SK-N-SH (cell line): ENCODE data around the gene PATE1. TPM values are rescaled to one million over a fixed set of nuclear protein-coding genes. Genes with fewer than 3 reads are reported as not detected.
A peak's percentile ranks its signal among the peaks of the same experiment; 100 is the strongest.

ENCODE experiments used
- CTCF ChIA-PET: fragments of 300-600, 350-600 bp; formaldehyde crosslinking; extraction: SDS; loops from one replicate; lab custom pipeline; 2021; lab: Yijun Ruan, JAX
- POLR2A ChIA-PET: fragments of 350-600 bp; sonication (Branson Sonifier 250); formaldehyde crosslinking; extraction: SDS; loops from one replicate; lab custom pipeline; 2020; ENCODE audit warnings: antibody characterized with exemption, inconsistent platforms; lab: Yijun Ruan, JAX
- DNase-seq: peaks from one replicate; pipeline ENCODE4 v3.0.0; 2012
- H2AFZ ChIP-seq: fragments of 200-600 bp; sonication (generic); 2 replicates; pipeline ENCODE4 v1.8.1; 2016; ENCODE audit warnings: antibody characterized with exemption, mild to moderate bottlenecking, low read depth
- H3F3A ChIP-seq: fragments of 200-600 bp; sonication (generic); replicated peaks from 2 replicates; pipeline ENCODE3; 2016; ENCODE audit warnings: antibody characterized with exemption, mild to moderate bottlenecking; ENCODE audit not compliant: insufficient read depth
- H3K27ac ChIP-seq, 2 experiments: fragments of 200-500 bp in 1 of 2; fragments of 200-600 bp in 1 of 2; sonication (Bioruptor generic) in 1 of 2; sonication (generic), shearing (Covaris generic) in 1 of 2; 2 replicates each; pipeline versions ENCODE4 v1.5.1 to v1.6.1; 2014 to 2016; ENCODE audit warnings: low read depth in 2 of 2, inconsistent platforms in 1 of 2, low read length in 1 of 2, mild to moderate bottlenecking in 1 of 2, mixed read lengths in 1 of 2
- H3K27me3 ChIP-seq: fragments of 200-600 bp; sonication (generic), shearing (Covaris generic); 2 replicates; pipeline ENCODE4 v1.6.1; 2016; ENCODE audit warnings: mixed run types; ENCODE audit not compliant: insufficient read depth
- H3K36me3 ChIP-seq, 2 experiments: fragments of 200-500 bp in 1 of 2; fragments of 200-600 bp in 1 of 2; sonication (Bioruptor generic) in 1 of 2; sonication (generic) in 1 of 2; replicated peaks in 1 of 2; 2 replicates each; pipeline versions ENCODE3 to v1.5.1; 2014 to 2016; ENCODE audit warnings: low read length in 1 of 2, mild to moderate bottlenecking in 1 of 2; ENCODE audit not compliant: insufficient read depth in 2 of 2, control insufficient read depth in 1 of 2
- H3K4me1 ChIP-seq, 2 experiments: fragments of 200-500 bp in 1 of 2; fragments of 200-600 bp in 1 of 2; sonication (Bioruptor generic) in 1 of 2; sonication (generic), shearing (Covaris generic) in 1 of 2; 2 replicates each; pipeline versions ENCODE4 v1.5.1 to v1.6.1; 2014 to 2016; ENCODE audit warnings: low read depth in 1 of 2, low read length in 1 of 2, mixed run types in 1 of 2; ENCODE audit not compliant: insufficient read depth in 2 of 2, control insufficient read depth in 1 of 2
- H3K4me2 ChIP-seq: fragments of 200-600 bp; sonication (generic), shearing (Covaris generic); 2 replicates; pipeline ENCODE4 v1.6.1; 2017; ENCODE audit warnings: mixed run types
- H3K4me3 ChIP-seq, 2 experiments: fragments of 200-500 bp in 1 of 2; fragments of 200-600 bp in 1 of 2; sonication (Bioruptor generic) in 1 of 2; sonication (generic), shearing (Covaris generic) in 1 of 2; 2 replicates each; pipeline versions ENCODE4 v1.5.1 to v1.8.1; 2014 to 2016; ENCODE audit warnings: low read depth in 2 of 2, inconsistent platforms in 1 of 2, low read length in 1 of 2, mild to moderate bottlenecking in 1 of 2, mixed read lengths in 1 of 2, moderate library complexity in 1 of 2
- H3K79me2 ChIP-seq: fragments of 200-600 bp; sonication (generic); 2 replicates; pipeline ENCODE4 v1.8.1; 2017; ENCODE audit warnings: mild to moderate bottlenecking; ENCODE audit not compliant: insufficient read depth
- H3K9ac ChIP-seq: fragments of 200-600 bp; sonication (generic); 2 replicates; pipeline ENCODE4 v1.6.1; 2017; ENCODE audit warnings: mixed run types
- H3K9me2 ChIP-seq: fragments of 200-600 bp; sonication (generic); 2 replicates; pipeline ENCODE4 v1.6.1; 2017; ENCODE audit warnings: mixed run types
- H3K9me3 ChIP-seq: fragments of 200-600 bp; sonication (generic); 2 replicates; pipeline ENCODE4 v1.6.1; 2017; ENCODE audit warnings: mixed run types, mild to moderate bottlenecking, moderate library complexity
- H4K20me1 ChIP-seq: fragments of 200-600 bp; sonication (generic); 2 replicates; pipeline ENCODE4 v1.6.1; 2017; ENCODE audit warnings: mild to moderate bottlenecking, mixed run types; ENCODE audit not compliant: insufficient read depth
- CTCF ChIP-seq: fragments of 200-600 bp; sonication (generic); IDR thresholded peaks from 2 replicates; pipeline ENCODE4 v1.6.1; 2017; ENCODE audit warnings: antibody characterized with exemption, mild to moderate bottlenecking, moderate library complexity
- EZH2phosphoT487 ChIP-seq: fragments of 200-600 bp; sonication (generic); IDR thresholded peaks from 2 replicates; pipeline ENCODE4 v1.6.1; 2017; ENCODE audit warnings: low read depth, mixed run types, mild to moderate bottlenecking, antibody characterized with exemption, moderate library complexity, borderline replicate concordance
- GATA2 ChIP-seq: sonication (generic); formaldehyde crosslinking; IDR thresholded peaks from 2 replicates; pipeline ENCODE4 v1.5.0; 2020; ENCODE audit warnings: mild to moderate bottlenecking, missing genetic modification reagents
- IRF3 ChIP-seq: fragments of 150-350 bp; IDR thresholded peaks from 2 replicates; pipeline ENCODE4 v1.6.1; 2016; ENCODE audit warnings: mild to moderate bottlenecking, low read depth, low read length
- JUND ChIP-seq: IDR thresholded peaks from 2 replicates; pipeline ENCODE4 v1.4.0; 2012
- MXI1 ChIP-seq: IDR thresholded peaks from 2 replicates; pipeline ENCODE4 v1.6.1; 2012; ENCODE audit warnings: mild to moderate bottlenecking, low read depth, low read length, improper control_type of control experiment
- NFIC ChIP-seq: IDR thresholded peaks from 2 replicates; pipeline ENCODE4 v1.4.0; 2012; ENCODE audit warnings: borderline replicate concordance
- NRF1 ChIP-seq: IDR thresholded peaks from 2 replicates; pipeline ENCODE4 v1.6.1; 2012; ENCODE audit warnings: low read depth, mild to moderate bottlenecking, low read length
- PBX3 ChIP-seq: IDR thresholded peaks from 2 replicates; pipeline ENCODE4; 2012
- POLR2AphosphoS5 ChIP-seq: IDR thresholded peaks from 2 replicates; pipeline ENCODE4 v1.6.1; 2012; ENCODE audit warnings: low read depth, low read length
- RAD21 ChIP-seq: IDR thresholded peaks from 2 replicates; pipeline ENCODE4 v1.6.1; 2012; ENCODE audit warnings: mild to moderate bottlenecking, low read length
- RFX5 ChIP-seq: IDR thresholded peaks from 2 replicates; pipeline ENCODE4 v1.6.1; 2012; ENCODE audit warnings: mild to moderate bottlenecking, improper control_type of control experiment, low read length
- RXRA ChIP-seq: IDR thresholded peaks from 2 replicates; pipeline ENCODE4 v1.4.0; 2012; ENCODE audit warnings: low read depth, mild to moderate bottlenecking, borderline replicate concordance
- SMC3 ChIP-seq: IDR thresholded peaks from 2 replicates; pipeline ENCODE4 v1.6.1; 2012; ENCODE audit warnings: low read depth, low read length, improper control_type of control experiment
- TAF1 ChIP-seq: IDR thresholded peaks from 2 replicates; pipeline ENCODE4 v1.6.1; 2012; ENCODE audit warnings: low read depth, mild to moderate bottlenecking, low read length, moderate library complexity, borderline replicate concordance
- TEAD4 ChIP-seq: IDR thresholded peaks from 2 replicates; pipeline ENCODE4 v1.4.0; 2012; ENCODE audit warnings: mild to moderate bottlenecking, borderline replicate concordance; ENCODE audit not compliant: insufficient read depth
- USF2 ChIP-seq: fragments of 150-350 bp; IDR thresholded peaks from 2 replicates; pipeline ENCODE4 v1.6.1; 2017; ENCODE audit warnings: antibody characterized with exemption, low read length, low read depth, borderline replicate concordance
- YY1 ChIP-seq: IDR thresholded peaks from 2 replicates; pipeline ENCODE4 v1.4.0; 2012; ENCODE audit warnings: low read depth, mild to moderate bottlenecking
- ZBTB33 ChIP-seq: IDR thresholded peaks from 2 replicates; pipeline ENCODE4 v1.4.0; 2012; ENCODE audit warnings: low read depth, borderline replicate concordance
- WGBS: methylation state at CpG from one replicate; pipeline ENCODE4 v1.1.6; 2017; ENCODE audit warnings: low lambda C conversion rate; 5-methylcytosine and 5-hydroxymethylcytosine counted together
- polyA plus RNA-seq, 3 experiments: library from polyadenylated mRNA; depleted of rRNA; stranded (reverse); fragments of >200 nt; gene quantifications; 2 replicates each; pipeline ENCODE4 v1.2.3, GENCODE V29; 2012

The PATE1 gene
- polyA plus RNA-seq, 1 of the 3 experiments (the other 2 are of a cell fraction), result not detected

GRCh38 chr11:125724125-125724524 is 22.0 kb upstream of the PATE1 start:
- POLR2A ChIA-PET, result no interaction called here
- Histone ChIP-seq H2AFZ (no peak overlapping the region), H3K9me2 (no peaks in the 10 kb centered on the region), H3F3A (no peaks in the 10 kb centered on the region), H3K9me3 (no peaks in the 10 kb centered on the region), H4K20me1 (no peaks in the 10 kb centered on the region), H3K4me1 (no peaks in the 10 kb centered on the region), H3K4me2 (no peak overlapping the region), H3K27ac (no peak overlapping the region), H3K4me3 (no peak overlapping the region), H3K27me3 (no peaks in the 10 kb centered on the region; the same call in 1 of the 2 replicates), H3K9ac (no peak overlapping the region), H3K79me2 (no peaks in the 10 kb centered on the region), H3K36me3 (no peaks in the 10 kb centered on the region)
- 63% methylated on average over 1 of the region's 1 CpG for WGBS
- CTCF ChIA-PET, result interaction anchor here (1.1 to 2.0 kb wide), 4 partner anchors 41 to 157 kb away, joined by 3 to 8 read pairs (median 4); no protein-coding TSS in a partner anchor
- TF ChIP-seq CTCF (peak; percentile 52), TAF1 (no peak), GATA2 (CRISPR knock-in tag) (no peak), EZH2phosphoT487 (no peak), POLR2AphosphoS5 (no peak), SMC3 (peak; percentile 56), IRF3 (no peak), PBX3 (no peak), RXRA (no peak), JUND (no peak), YY1 (no peak), MXI1 (no peak), RAD21 (peak; percentile 58), USF2 (no peak), ZBTB33 (no peak), TEAD4 (no peak), RFX5 (no peak), NFIC (no peak), NRF1 (no peak)
- no peak for DNase-seq
